GM12892 (cell line): ENCODE data around the gene GLOD4.

Source experiments
- POLR2A ChIP-seq: IDR thresholded peaks from 2 replicates; pipeline ENCODE4 v1.6.1; 2011; ENCODE audit warnings: low read depth, low read length, control low read depth
- POLR2AphosphoS5 ChIP-seq: IDR thresholded peaks from 2 replicates; pipeline ENCODE4 v1.6.1; 2011; ENCODE audit warnings: low read depth, low read length, control low read depth
- TAF1 ChIP-seq: IDR thresholded peaks from 2 replicates; pipeline ENCODE4 v1.6.1; 2011; ENCODE audit warnings: low read depth, mild to moderate bottlenecking, control low read depth, low read length, borderline replicate concordance

DNA sequence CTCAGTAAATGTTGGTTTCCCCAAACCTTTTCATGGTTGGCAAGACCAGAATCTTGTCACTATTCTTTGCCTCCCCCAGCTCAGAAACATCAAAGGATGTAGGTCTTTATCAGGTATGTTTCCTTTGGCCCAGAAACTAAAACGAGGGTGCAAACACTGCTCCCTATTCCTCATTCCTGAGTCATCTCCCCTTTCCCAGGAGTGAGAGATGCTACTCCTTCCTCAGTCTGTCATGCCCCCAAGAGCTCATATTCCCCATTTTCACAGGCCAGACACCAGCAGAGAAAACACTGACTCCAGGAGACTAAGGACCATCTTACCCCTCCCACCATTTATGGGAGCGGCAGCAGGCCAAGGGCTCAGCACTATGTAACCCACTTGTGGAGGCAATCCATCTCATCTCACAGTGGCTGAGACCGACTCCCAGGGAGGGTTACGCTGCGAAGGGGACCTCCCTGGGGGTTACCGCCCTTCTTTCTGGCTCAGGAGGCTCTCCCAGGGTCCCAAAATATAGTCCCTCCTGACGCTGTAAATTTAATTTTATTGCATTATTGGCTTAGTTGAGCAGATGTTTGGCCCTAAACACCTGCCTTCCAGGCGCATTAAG, 31.5 kb downstream of the GLOD4 start:
- TF ChIP-seq POLR2AphosphoS5 (no peak), POLR2A (no peak), TAF1 (no peak)
